HEK293T (cell line): ENCODE results near the gene BMAL1.

ENCODE experiments used
- ARNT ChIP-seq: fragments of 450-650 bp; IDR thresholded peaks from 2 replicates; pipeline ENCODE4 v1.6.1; 2017; ENCODE audit warnings: mild to moderate bottlenecking
- BHLHE40 ChIP-seq: fragments of 450-650 bp; IDR thresholded peaks from 2 replicates; pipeline ENCODE4 v1.6.1; 2016; ENCODE audit warnings: mild to moderate bottlenecking, moderate library complexity, borderline replicate concordance
- CTBP1 ChIP-seq: fragments of 450-650 bp; IDR thresholded peaks from 2 replicates; pipeline ENCODE4 v1.6.1; 2016; ENCODE audit warnings: borderline replicate concordance
- FOXA1 ChIP-seq: fragments of 450-650 bp; IDR thresholded peaks from 2 replicates; pipeline ENCODE4 v1.6.1; 2016; ENCODE audit warnings: mild to moderate bottlenecking
- FOXM1 ChIP-seq: fragments of 450-650 bp; IDR thresholded peaks from 2 replicates; pipeline ENCODE4 v1.6.1; 2017; ENCODE audit warnings: mild to moderate bottlenecking, borderline replicate concordance
- HDGF ChIP-seq: fragments of 450-650 bp; IDR thresholded peaks from 2 replicates; pipeline ENCODE4 v1.6.1; 2017; ENCODE audit warnings: antibody characterized with exemption, borderline replicate concordance
- NFRKB ChIP-seq: fragments of 450-650 bp; IDR thresholded peaks from 2 replicates; pipeline ENCODE4 v1.6.1; 2016; ENCODE audit warnings: mild to moderate bottlenecking, moderate library complexity
- SP1 ChIP-seq: fragments of 450-650 bp; IDR thresholded peaks from 2 replicates; pipeline ENCODE4 v1.6.1; 2017
- SUZ12 ChIP-seq: fragments of 450-650 bp; IDR thresholded peaks from 2 replicates; pipeline ENCODE4 v1.6.1; 2016; ENCODE audit warnings: mild to moderate bottlenecking
- ZNF384 ChIP-seq: fragments of 450-650 bp; IDR thresholded peaks from 2 replicates; pipeline ENCODE4 v1.6.1; 2016
- TF ChIP-seq, protein P1 (sequence below): fragments of 450-650 bp; IDR thresholded peaks from 2 replicates; pipeline ENCODE4 v1.6.1; 2016

DNA sequence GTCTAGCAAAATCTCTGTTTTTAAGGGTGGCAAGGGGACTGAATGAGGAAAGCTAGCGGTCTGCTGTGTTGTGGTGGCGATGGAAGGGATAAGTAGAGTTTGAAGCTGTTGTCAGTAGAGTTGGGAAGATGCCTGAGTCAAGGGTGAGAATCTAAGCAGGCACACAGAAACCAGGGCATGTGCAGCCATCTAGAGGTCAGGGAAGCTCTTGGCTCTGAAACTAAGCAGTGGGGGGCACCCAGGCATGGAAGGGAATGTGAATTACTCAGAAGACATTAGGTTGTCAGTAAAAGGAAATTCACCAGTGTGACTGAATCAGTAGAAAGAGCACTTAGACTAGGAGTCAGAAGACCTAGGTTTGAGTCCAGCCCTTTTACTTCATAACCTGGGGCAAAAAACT is 15.4 kb downstream of the BMAL1 start:
- TF ChIP-seq SUZ12 (no peak), FOXA1 (no peak), ARNT (no peak), HDGF (no peak), NFRKB (no peak), SP1 (no peak), CTBP1 (no peak), ZNF384 (no peak), BHLHE40 (no peak), FOXM1 (no peak)
- TF ChIP-seq, protein P1, sequence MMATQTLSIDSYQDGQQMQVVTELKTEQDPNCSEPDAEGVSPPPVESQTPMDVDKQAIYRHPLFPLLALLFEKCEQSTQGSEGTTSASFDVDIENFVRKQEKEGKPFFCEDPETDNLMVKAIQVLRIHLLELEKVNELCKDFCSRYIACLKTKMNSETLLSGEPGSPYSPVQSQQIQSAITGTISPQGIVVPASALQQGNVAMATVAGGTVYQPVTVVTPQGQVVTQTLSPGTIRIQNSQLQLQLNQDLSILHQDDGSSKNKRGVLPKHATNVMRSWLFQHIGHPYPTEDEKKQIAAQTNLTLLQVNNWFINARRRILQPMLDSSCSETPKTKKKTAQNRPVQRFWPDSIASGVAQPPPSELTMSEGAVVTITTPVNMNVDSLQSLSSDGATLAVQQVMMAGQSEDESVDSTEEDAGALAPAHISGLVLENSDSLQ = no peak
